Esophagus squamous epithelium (tissue), 5 donors: Measurements from ENCODE around the gene AFAP1L2. TPM values are rescaled to one million over a fixed set of nuclear protein-coding genes. Genes with fewer than 3 reads are reported as not detected.

ENCODE experiments used
- DNase-seq: peaks from one replicate; lab custom pipeline; 2025; lab: John Stamatoyannopoulos, UW
- H3K27ac ChIP-seq, 4 donors: fragments of 200-600 bp; sonication (generic); one replicate each; pipeline ENCODE4 v1.5.1; 2016 to 2019; ENCODE audit warnings: mild to moderate bottlenecking in 1 of 4
- H3K27me3 ChIP-seq, 4 donors: fragments of 200-600 bp; sonication (generic); 1 replicate in 3 of 4; 2 replicates in 1 of 4; pipeline versions ENCODE4 v1.5.1 to v1.6.0; 2017 to 2021; ENCODE audit warnings: antibody characterized with exemption in 1 of 4
- H3K36me3 ChIP-seq, 3 donors: fragments of 200-600 bp; sonication (generic); one replicate each; pipeline ENCODE4 v1.5.1; 2016 to 2019
- H3K4me1 ChIP-seq, 3 donors: fragments of 200-600 bp; sonication (generic); one replicate each; pipeline ENCODE4 v1.5.1; 2017 to 2019
- H3K4me3 ChIP-seq, 4 donors: fragments of 200-600 bp; sonication (generic); 1 replicate in 3 of 4; 2 replicates in 1 of 4; pipeline ENCODE4 v1.5.1; 2016 to 2019; ENCODE audit warnings: mild to moderate bottlenecking in 2 of 4, moderate library complexity in 1 of 4
- H3K9me3 ChIP-seq, 3 donors: fragments of 200-600 bp; sonication (generic); one replicate each; pipeline ENCODE4 v1.5.1; 2016 to 2019
- POLR2A ChIP-seq, 4 donors: fragments of 450-650 bp; IDR thresholded peaks; one replicate each; pipeline ENCODE4 v1.6.1; 2017; ENCODE audit warnings: antibody characterized with exemption in 4 of 4, mild to moderate bottlenecking in 4 of 4, moderate library complexity in 3 of 4
- WGBS, 2 donors: methylation state at CpG; one replicate each; pipeline ENCODE4 v1.1.5; 2018; 5-methylcytosine and 5-hydroxymethylcytosine counted together
- intact Hi-C: fragments of 100-400 bp; cut with DNase I; formaldehyde crosslinking; loops from one replicate; pipeline ENCODE4 v1.15.0; 2022
- total RNA-seq, 4 donors: library from RNA; depleted of rRNA; stranded (reverse); fragments of >200 nt; gene quantifications; one replicate each; pipeline ENCODE4 v1.1.0, GENCODE V29; 2016
- TF ChIP-seq, protein P1 (sequence below), 6 experiments: fragments of 450-650 bp in 4 of 6; fragments of 200-600 bp in 2 of 6; sonication (generic) in 2 of 6; IDR thresholded peaks; one replicate each; pipeline ENCODE4 v1.5.1; 2016 to 2019; ENCODE audit warnings: antibody characterized with exemption in 6 of 6, mild to moderate bottlenecking in 4 of 6, moderate library complexity in 4 of 6
- donor health status: DM: yes; HTN: yes; CAD: no.

Gene AFAP1L2
- total RNA-seq, 4 donors from 2014 or later, result 9.8 to 15.5 (median 11.8) TPM

DNA sequence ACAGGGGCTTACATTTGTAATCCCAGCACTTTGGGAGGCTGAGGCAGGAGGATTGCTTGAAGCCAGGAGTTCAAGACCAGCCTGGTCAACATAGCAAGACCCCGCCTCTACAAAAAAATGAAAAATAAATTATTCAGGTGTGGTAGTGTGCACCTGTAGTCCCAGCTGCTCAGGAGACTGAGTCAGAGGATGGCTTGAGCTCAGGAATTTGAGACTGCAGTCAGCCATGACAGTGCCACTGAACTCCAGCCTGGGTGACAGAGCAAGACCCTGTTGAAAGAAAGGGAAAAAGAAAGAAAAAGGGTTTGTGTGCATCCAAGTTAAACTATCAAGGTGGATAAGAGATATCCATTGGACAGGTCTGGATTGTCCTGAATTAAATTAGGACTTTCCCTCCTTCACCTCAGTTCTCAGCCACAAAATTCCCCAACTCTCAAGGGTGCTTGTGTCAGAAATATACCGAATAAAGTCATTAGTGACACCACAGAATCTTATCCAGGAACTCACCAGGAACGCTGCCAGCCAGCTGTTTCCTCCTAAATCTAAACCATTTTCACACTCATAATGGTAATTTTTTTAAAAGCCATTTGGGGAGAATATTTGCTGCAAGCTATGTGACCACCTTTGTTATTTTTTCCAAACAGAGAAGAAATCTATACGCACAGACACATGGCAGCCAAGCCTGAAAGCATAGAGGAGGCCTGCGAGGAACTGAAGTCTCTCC is 12.0 kb downstream of the AFAP1L2 start:
- intact Hi-C loops, result no loop called here
- H3K9me3 ChIP-seq, result no peaks in the 10 kb centered on the region
- 62 to 67% methylated on average over 5 of the region's 5 CpGs for WGBS, 2 donors
- no peaks in the 10 kb centered on the region for H3K27me3 ChIP-seq
- H3K36me3 ChIP-seq, result no peaks in the 10 kb centered on the region
- H3K27ac ChIP-seq, result peak overlapping the region in 1 of 4 donors; percentile 69
- no peak overlapping the region for H3K4me3 ChIP-seq
- TF ChIP-seq POLR2A (IDR thresholded peaks at IDR 0.05), result no peak
- TF ChIP-seq, protein P1, sequence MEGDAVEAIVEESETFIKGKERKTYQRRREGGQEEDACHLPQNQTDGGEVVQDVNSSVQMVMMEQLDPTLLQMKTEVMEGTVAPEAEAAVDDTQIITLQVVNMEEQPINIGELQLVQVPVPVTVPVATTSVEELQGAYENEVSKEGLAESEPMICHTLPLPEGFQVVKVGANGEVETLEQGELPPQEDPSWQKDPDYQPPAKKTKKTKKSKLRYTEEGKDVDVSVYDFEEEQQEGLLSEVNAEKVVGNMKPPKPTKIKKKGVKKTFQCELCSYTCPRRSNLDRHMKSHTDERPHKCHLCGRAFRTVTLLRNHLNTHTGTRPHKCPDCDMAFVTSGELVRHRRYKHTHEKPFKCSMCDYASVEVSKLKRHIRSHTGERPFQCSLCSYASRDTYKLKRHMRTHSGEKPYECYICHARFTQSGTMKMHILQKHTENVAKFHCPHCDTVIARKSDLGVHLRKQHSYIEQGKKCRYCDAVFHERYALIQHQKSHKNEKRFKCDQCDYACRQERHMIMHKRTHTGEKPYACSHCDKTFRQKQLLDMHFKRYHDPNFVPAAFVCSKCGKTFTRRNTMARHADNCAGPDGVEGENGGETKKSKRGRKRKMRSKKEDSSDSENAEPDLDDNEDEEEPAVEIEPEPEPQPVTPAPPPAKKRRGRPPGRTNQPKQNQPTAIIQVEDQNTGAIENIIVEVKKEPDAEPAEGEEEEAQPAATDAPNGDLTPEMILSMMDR (IDR thresholded peaks at IDR 0.05), result no peak
- DNase-seq, result no peak
- peaks cover 0 to 82% (median 31%) of the 10 kb centered on the region in 3 donors for H3K4me1 ChIP-seq

DNA sequence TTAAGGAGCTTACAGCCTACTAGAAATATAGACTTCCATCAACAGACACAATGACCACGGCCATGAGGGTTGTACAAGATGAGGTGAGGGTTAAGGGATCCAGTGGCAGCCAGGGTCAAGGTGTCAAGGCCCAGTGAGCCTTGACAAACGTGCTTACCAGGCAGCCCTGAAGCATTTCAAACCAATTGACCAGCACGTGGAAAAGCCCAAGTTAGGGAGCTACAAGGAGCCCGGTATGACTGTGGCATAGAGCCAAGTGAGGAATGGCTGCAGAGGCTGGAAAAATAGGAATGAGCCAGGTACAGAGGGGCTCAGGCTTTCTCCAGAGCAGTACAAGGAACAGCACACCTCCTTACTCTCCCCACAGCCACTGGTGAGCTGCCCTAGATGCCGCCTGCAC is 12.7 kb downstream of the AFAP1L2 start:
- Histone ChIP-seq H3K4me3 (no peak overlapping the region), H3K27ac (peak overlapping the region in 3 of 4 donors; percentile 33 to 69 (median 49)), H3K4me1 (peaks cover 0 to 75% (median 28%) of the 10 kb centered on the region in 3 donors)

DNA sequence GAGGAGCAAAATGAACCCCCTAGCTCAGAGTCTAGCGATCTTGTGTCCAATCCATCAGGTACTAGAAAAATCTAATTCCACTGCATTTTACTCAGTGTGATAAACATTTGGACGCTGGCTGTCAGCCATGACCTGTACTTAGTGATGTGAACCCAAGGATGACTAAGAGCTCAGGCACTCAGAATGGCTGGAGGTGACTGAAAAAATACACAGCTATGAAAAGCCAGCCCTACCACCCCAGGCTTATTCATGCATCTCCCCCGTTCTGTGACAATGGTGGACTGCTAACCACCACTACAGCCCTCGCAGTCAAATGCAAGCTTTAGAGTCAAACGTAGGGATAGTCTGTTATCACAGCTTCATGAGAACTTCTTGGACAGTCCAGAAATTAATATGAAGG is 14.9 kb downstream of the AFAP1L2 start:
- H3K27me3 ChIP-seq, result no peaks in the 10 kb centered on the region
- no peaks in the 10 kb centered on the region for H3K9me3 ChIP-seq
- no peak overlapping the region for H3K4me3 ChIP-seq
- DNase-seq, result no peak
- no peak overlapping the region for H3K27ac ChIP-seq
- no peaks in the 10 kb centered on the region for H3K36me3 ChIP-seq
- WGBS, 2 donors, result 37 to 70% methylated on average over 5 of the region's 5 CpGs
- TF ChIP-seq, protein P1 (IDR thresholded peaks at IDR 0.05), result no peak
- TF ChIP-seq POLR2A (IDR thresholded peaks at IDR 0.05), result no peak
- intact Hi-C loops, result no loop called here
- H3K4me1 ChIP-seq, result peaks cover 0 to 69% (median 24%) of the 10 kb centered on the region in 3 donors

More for the DNA sequence above, 12.7 kb downstream of the AFAP1L2 start:
- DNase-seq, result no peak
- Histone ChIP-seq H3K36me3 (no peaks in the 10 kb centered on the region), H3K27me3 (no peaks in the 10 kb centered on the region), H3K9me3 (no peaks in the 10 kb centered on the region)
- TF ChIP-seq POLR2A (IDR thresholded peaks at IDR 0.05), result no peak
- TF ChIP-seq, protein P1 (IDR thresholded peaks at IDR 0.05), result no peak
- intact Hi-C loops, result no loop called here
- WGBS, 2 donors, result 80 to 88% methylated on average over 4 to 5 of the region's 5 CpGs

DNA sequence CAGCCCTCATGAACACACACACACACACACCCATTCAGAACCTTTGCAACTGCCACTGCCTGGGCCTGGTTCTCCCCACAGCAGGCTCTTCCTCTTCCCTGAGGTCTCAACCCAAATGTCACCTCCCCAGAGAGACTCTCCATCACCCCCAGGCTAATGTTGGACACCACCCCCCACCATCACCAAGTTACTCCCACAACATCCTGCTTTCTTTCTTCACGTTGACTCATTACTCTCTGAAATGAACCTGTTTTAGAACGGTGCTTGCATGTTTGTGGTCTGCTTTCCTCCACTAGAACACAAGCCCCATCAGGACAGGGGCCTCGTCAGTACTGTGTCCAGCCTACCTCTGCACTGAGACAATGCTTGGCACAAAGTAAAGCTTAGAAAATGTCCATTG is 16.0 kb downstream of the AFAP1L2 start:
- Histone ChIP-seq H3K27ac (no peak overlapping the region), H3K27me3 (no peaks in the 10 kb centered on the region), H3K4me1 (peaks cover 0 to 61% (median 23%) of the 10 kb centered on the region in 3 donors), H3K36me3 (no peaks in the 10 kb centered on the region), H3K4me3 (no peak overlapping the region), H3K9me3 (no peaks in the 10 kb centered on the region)
- DNase-seq, result no peak
- TF ChIP-seq, protein P1 (IDR thresholded peaks at IDR 0.05), result no peak
- no peak for TF ChIP-seq POLR2A (IDR thresholded peaks at IDR 0.05)
- intact Hi-C loops, result no loop called here
- 35 to 38% methylated on average over 3 of the region's 3 CpGs for WGBS, 2 donors

DNA sequence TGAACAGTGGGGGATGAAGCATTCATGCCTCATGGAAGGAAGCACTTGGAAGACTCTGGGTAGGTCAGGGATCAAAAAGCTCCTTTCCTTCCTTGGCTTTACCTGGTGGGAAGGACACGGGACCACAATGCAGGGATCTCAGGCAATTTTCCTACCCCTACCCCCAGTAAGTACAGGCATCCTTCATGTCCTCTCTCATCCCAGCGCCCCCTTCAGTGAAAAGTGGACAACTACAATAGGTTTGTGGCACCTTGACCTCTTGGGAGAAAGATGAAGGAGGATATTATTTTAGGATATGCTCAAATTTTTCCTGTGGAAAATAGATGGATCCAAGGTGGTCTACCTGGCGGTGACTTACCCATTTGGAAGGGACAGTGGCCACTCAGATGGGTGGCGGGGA is 16.5 kb downstream of the AFAP1L2 start:
- no peak overlapping the region for H3K27ac ChIP-seq
- intact Hi-C loops, result no loop called here
- no peak for TF ChIP-seq POLR2A (IDR thresholded peaks at IDR 0.05)
- TF ChIP-seq, protein P1 (IDR thresholded peaks at IDR 0.05), result no peak
- WGBS, 2 donors, result 76 to 89% methylated on average over 3 to 4 of the region's 4 CpGs
- no peaks in the 10 kb centered on the region for H3K36me3 ChIP-seq
- H3K27me3 ChIP-seq, result no peaks in the 10 kb centered on the region
- H3K4me1 ChIP-seq, result peaks cover 0 to 56% (median 19%) of the 10 kb centered on the region in 3 donors
- no peak overlapping the region for H3K4me3 ChIP-seq
- no peak for DNase-seq
- no peaks in the 10 kb centered on the region for H3K9me3 ChIP-seq
